Stimulated activated CD8-positive, alpha-beta memory T cell treated with anti-CD3 and anti-CD28 coated beads, Interleukin-4, amount 100 ng/mL, for 1 hour (primary cell): Measurements from ENCODE around the gene GPC6.

Source experiments
- DNase-seq, 2 donors: peaks; one replicate each; pipeline ENCODE4 v3.0.0-alpha.2; 2020; ENCODE audit warnings: low read depth in 2 of 2, low spot score in 1 of 2

Gene GPC6

GRCh38 chr13:93670866-93671265 is 444.3 kb downstream of the GPC6 start:
- DNase-seq, result no peak

DNA sequence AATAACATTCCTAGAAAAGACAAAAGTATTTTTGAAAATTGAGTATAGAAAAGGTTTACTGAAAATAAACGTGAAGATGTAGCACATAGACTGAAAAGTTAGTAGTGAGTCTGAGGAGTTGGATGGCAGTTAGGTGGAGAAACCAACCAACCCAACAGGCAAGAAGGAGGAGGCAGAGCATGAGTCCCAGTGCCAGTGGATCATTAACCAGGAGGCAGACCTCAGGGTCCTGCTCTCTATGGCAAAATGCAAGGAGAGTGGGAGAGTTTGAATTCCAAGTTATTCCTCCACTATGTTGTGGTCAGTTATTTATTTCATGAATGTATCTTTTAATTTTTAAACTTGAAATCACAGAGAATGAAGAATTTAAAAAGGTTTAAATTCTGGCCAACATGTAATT is 446.4 kb downstream of the GPC6 start:
- DNase-seq, result no peak

- no peak for DNase-seq
Measured at GRCh38 chr13:93673885-93674284, 447.3 kb downstream of the GPC6 start.

DNA sequence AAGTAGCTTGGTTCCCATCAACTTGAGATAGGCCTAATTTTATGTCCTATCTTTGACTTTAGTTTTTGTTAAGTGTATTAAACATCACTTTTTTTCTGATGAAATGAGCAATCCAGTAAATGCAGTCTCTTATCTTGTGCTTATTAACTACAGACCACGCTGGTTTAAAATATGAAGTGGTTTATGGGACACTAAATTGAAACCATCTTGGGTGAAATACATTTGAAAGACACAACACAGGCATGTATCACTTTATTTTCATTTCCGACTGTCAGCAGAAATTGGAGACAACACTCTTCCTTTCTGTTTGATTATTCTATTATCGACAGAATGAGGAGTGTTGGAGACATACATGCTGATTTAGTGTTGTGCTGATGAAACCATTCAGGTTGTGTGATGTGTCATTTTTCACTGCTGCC is 447.7 kb downstream of the GPC6 start:
- no peak for DNase-seq

DNA sequence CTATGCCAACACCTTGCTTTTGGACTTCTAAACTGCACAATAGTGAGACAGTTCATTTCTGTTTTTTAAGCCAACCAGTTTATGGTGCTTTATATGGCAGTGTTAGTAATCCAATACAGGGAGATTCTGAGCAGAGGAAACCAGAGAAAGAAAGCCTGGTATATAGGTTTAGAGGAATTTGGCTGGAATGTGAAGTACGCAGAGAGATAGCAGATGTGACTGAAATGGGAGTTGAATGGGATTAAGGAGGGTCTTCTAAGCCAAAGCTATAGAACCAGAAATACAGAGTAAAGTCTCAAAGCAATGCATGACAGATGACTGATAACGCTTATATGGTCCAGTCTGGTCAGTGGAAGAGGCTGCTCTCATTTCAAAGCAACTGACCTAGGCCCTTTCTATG is 453.7 kb downstream of the GPC6 start:
- DNase-seq, result no peak

DNA sequence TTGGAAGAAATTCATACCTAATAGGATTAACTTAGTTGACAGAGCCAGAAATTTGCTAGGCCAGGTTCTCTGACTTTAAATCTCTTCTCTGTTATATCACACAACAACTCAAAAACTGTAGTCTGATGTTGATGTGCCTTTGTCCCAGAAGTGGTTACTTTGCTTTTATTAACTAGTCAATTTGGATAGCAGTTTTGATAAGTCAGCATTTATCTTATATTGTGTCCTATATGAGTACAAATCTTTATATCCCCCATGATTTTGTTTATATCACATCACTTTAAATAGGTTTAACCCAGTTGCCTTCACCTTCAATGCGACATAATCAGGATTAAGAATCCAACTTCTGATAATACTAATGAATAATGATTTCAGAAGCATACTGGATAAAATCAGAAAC is 459.3 kb downstream of the GPC6 start:
- DNase-seq, result no peak

DNA sequence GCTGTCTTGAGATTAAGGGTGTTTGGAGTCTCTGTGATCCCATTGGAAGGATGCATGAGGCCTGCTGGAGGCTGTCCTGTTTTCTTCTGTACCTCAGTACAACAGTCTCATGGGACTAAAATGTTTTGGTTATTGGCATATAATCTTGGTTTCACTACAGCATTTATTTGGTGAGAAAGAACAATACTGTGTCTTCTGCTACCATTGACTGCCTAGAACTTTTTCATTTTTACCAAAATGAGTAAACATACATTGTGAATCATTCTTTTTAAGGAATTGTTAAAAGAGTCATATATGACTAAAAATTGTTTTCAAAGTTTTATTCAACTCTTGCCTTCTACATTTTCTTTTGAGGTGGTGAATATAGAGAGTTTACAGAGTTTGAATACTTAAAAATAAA is 459.8 kb downstream of the GPC6 start:
- DNase-seq, result no peak

DNA sequence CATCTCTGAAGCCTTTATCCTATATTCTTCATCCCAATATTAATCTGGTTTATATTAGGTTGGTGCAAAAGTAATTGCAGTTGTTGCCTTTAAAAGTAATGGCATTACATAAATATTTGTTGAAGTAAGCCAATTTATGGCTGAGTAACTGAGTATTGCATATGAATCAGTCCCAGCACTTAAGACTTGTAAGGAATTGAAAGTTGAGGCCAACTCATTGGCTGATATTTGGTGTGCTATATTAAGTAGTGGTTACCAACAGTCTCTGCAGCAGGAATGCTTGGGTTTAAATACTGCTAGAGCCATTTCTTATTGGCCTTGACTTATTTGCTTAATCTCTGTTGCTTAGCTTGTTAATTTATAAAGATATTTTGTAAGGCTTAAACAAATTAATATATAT is 460.7 kb downstream of the GPC6 start:
- no peak for DNase-seq

DNA sequence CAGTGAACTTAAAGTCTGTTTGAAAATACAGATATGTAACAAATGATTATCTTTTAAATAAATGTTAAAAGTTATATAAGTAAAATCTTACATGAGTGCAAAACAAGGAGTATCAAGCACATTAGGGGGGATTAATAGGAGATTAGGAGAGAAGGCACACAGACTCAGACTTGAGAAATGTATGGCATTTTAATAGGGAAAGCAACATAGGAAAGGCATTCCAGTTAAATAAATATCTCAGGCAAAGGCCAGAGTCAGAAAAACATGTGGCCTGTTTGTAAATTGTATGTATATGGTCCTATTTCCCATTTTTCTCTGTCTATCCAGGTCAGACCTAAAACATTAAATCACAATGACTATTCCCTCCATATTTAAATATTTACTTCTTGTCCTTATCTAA is 462.7 kb downstream of the GPC6 start:
- no peak for DNase-seq

DNA sequence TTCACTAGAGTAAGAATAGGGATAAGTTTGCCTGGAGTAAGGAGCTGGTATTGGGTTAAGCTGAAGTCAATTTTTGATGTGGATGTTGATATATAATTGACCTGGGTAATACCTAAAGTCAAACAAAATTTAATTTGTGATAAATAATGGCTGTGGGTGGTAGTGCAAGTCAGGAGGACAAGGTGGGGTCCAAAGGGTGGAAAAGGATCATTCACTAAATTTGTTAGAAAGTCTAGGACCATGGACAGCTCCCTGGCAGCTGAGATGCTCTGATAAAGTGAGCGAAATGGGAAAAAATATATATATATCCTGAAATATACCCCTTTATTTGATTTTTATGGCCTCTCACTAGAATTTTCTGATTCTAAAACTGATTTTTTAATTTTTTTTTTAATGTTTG is 463.5 kb downstream of the GPC6 start:
- no peak for DNase-seq

DNA sequence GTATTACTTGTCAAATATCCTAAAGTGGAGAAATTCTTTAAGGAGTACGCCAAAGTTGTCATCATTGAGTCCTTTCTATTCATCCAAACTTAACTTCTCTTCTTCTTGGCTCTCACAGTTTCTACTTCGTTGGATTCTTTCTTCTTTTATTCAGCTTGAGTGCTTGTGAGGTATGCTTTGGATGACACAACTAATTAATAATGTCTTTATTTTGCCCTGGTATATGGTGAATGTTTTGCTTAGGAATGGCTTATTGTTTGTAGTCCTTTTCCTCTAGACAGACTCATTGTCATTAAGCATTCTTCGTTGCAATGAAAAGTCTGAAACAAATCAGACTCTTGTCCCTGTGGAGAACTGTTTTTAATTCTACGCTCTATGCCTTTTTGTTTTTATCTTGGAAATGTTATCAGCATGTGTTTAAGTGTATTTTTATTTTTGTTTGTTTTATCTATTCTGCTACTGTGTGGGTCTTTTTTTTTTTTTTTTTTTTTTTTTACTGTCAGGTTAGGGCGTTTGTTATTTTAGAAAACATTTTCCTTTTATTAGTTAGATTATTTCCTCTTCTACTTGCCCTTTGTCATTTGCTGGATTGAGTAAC is 471.5 kb downstream of the GPC6 start:
- no peak for DNase-seq

DNA sequence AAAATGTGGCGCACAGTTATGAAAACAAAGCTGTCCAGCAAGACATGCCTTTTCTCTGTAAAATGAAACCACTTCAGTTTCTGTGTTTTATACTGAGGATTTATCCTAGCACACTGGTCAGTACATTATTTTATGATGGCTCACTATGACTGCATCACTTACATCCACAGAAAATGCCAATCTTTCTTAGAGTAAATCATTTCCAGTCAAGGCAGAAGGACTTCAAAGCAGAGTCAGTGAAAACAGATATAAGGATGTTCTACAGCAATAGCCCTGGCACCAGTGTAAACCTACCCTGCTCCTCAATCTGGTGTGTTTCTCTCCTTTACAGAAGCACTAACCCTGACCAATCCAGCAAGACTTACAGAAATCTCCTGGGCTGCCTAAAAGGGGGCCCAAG is 473.5 kb downstream of the GPC6 start:
- DNase-seq, result no peak

GRCh38 chr13:93708308-93709075 is 481.9 kb downstream of the GPC6 start:
- DNase-seq, result no peak

DNA sequence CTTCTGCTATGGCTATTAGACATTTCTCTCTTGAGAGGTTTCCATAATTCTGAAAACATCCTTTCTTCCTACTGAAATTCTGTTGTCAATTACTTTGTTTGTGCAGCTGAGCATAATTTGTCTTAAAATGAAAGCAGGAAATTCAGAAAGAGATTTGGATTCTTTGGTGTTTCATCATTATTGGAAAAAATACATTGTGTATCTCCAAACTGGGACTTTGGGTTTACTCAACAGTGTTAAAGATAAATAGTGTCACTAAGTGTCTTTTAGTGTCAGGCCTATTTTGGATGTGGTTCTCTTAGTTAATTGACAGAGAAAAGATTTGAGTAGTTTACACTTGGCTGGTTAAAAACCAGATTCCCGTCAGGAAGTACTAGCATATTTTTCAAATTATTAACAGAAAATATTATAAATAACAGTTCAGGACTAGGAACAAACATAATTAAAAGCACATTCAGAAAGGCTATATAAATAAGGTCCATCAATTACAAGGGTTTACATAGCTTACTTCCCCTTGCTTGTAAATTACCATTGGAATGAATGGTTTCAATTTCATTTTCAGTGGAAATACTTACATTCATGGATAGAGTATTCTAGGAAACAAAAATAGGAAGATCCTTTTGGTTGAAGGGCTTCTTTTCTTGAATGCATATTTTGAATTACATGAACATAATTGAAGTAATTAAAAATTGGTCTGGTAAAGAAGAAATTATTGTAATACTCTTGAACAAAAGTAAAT is 483.1 kb downstream of the GPC6 start:
- DNase-seq, result no peak

GRCh38 chr13:93714171-93714570 is 487.6 kb downstream of the GPC6 start:
- DNase-seq, result no peak

- no peak for DNase-seq
Measured at GRCh38 chr13:93715866-93716265, 489.3 kb downstream of the GPC6 start.

- DNase-seq, result no peak
Measured at GRCh38 chr13:93716623-93717022, 490.0 kb downstream of the GPC6 start.

DNA sequence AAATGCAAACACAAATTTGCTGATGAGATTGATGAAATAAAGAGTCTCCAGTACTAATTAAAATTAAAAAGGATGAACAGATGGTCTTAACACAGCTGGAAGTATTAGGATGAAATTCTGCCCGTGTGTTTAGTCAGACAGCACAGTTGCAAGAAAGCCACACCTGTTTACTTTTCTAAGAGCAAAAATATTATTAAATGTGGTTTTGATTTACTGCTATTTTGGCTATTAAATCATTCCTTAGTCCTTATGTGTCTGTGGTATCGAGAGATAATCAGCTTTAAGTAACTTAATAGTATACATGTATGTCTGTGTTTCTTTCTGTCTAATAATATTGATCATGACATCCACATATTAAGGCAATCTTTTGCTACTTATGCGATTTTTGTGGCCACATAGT is 494.9 kb downstream of the GPC6 start:
- no peak for DNase-seq

- no peak for DNase-seq
Measured at GRCh38 chr13:93723316-93723715, 496.7 kb downstream of the GPC6 start.

- no peak for DNase-seq
Measured at GRCh38 chr13:93724187-93724586, 497.6 kb downstream of the GPC6 start.

- no peak for DNase-seq
Measured at GRCh38 chr13:93726173-93726957, 499.8 kb downstream of the GPC6 start.
